ENCODE measurements around the gene CSNK1G2. TPM values are rescaled to one million over a fixed set of nuclear protein-coding genes. Genes with fewer than 3 reads are reported as not detected.

The CSNK1G2 gene
- total RNA-seq, 1 donor from 2014 or later, result 94.3 TPM

GRCh38 chr19:1917146-1917545 lies 23.8 kb upstream of the CSNK1G2 start:
- intact Hi-C loops (cut with micrococcal nuclease), result no loop called here

DNA sequence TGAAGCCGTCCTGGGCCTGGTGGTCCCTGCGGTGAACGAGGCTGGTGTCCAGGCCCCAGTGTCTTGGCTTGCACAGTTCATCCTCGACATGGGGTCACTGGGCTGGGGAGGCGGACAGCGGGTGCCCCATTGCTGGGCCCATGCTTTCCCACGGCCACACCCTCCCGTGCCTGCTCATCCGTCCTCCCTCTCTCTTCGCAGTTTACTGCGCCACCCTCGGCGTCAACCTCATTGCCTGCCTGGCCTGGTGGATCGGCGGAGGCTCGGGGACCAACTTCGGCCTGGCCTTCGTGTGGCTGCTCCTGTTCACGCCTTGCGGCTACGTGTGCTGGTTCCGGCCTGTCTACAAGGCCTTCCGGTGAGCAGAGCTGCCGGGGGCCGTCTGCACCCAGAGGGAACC lies 23.0 kb upstream of the CSNK1G2 start:
- intact Hi-C loops (cut with micrococcal nuclease), result no loop called here

- intact Hi-C loops (cut with micrococcal nuclease), result no loop called here
Observed at GRCh38 chr19:1918975-1919374, 22.0 kb upstream of the CSNK1G2 start.

GRCh38 chr19:1920644-1921043 lies 20.3 kb upstream of the CSNK1G2 start:
- intact Hi-C loops (cut with micrococcal nuclease), result no loop called here

- intact Hi-C loops (cut with micrococcal nuclease), result no loop called here
Observed at GRCh38 chr19:1921326-1921725, 19.6 kb upstream of the CSNK1G2 start.

GRCh38 chr19:1921825-1922224 lies 19.1 kb upstream of the CSNK1G2 start:
- intact Hi-C loops (cut with micrococcal nuclease), result no loop called here

DNA sequence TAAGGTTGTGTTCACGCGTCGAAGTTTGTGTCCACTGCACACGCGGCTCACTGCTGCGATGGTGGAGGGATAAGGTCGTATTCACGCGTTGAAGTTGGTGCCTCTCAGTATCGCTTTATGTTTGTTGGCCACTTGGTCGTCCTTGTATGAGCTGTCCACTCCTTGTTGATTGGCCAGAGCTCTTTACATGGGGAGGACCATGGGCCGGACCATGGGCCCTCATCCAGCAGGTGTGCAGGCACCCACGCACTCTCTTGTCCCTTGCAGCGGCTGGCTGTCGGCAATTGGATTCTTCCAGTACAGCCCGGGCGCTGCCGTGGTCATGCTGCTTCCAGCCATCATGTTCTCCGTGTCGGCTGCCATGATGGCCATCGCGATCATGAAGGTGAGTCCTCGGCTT lies 18.2 kb upstream of the CSNK1G2 start:
- intact Hi-C loops (cut with micrococcal nuclease), result no loop called here

DNA sequence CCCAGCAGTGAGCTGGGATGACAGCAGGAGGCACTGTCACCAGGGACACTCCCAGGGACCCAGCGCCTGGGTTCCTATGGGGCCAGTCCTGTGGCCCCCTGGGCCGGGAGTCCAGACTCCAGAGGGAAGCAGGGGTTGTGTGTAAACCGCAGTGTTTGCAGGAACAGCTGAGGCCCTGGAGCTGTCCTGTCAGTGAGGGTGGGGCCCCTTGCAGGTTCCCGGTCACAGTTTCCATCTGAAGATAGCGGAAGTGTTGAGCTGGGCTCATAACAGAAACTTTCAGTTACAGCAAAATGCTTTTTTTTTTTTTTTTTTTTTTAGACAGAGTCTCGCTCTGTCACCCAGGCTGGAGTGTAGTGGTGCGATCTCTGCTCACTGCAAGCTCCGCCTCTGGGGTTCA lies 17.7 kb upstream of the CSNK1G2 start:
- intact Hi-C loops (cut with micrococcal nuclease), result no loop called here

- intact Hi-C loops (cut with micrococcal nuclease), result no loop called here
Observed at GRCh38 chr19:1924320-1924961, 16.5 kb upstream of the CSNK1G2 start.

DNA sequence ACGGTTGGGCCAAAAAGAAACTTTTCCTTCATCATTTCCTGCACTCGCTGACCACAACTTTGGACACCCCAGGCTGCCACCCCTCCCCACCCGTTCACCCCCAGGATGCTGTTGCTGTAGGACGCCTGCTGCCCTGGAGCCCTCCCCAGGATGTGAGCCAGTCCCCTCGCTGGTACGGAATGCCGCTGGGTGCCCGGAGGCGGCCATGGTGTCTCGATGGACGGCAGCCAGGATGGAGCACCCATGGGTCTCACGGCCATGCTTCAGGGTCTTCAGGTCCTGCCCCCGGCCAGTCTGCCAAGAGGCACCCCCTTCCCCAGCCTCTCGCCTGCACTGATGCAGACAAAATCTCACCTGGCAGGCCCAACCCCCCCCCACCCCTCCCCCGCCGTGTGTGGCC lies 15.4 kb upstream of the CSNK1G2 start:
- intact Hi-C loops (cut with micrococcal nuclease), result no loop called here

- intact Hi-C loops (cut with micrococcal nuclease), result no loop called here
Observed at GRCh38 chr19:1929021-1929742, 11.8 kb upstream of the CSNK1G2 start.

DNA sequence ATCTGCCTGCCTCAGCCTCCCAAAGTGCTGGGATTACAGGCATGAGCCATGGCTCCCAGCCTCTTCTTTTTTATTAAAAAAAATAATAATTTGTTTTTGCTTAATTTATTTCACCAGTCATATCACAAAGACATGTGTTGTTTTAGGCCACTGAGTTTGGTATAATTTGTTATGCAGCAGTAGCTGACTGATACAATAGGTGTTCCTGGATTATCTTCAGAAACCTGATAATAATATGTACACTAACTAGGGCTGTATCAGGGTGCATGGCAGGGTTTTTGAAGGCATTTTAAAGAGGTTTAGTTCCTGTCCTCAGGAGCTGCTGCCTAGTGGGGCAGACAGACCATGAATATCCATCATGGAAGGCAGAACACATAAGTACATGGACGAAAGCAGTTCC lies 9.5 kb upstream of the CSNK1G2 start:
- intact Hi-C loops (cut with micrococcal nuclease), result no loop called here

- intact Hi-C loops (cut with micrococcal nuclease), result no loop called here
Observed at GRCh38 chr19:1932395-1932794, 8.6 kb upstream of the CSNK1G2 start.

DNA sequence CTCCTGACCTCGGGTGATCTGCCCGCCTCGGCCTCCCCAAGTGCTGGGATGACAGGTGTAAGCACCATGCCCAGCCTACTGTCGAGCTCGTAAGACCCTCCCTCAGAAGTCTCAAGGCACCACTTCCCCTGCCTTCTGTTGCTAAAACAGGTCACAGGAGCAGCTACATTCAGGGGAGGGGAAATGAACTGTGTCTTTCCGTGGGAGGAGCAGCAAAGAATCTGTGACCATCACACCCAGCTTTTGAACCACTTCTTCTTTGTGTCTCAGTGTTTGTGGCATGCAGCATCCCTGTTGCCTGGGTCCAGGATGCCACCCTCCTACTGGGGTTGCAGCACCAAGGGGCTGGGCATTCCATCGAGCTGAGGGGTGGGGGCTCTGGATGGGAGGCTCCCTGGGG lies 7.7 kb upstream of the CSNK1G2 start:
- intact Hi-C loops (cut with micrococcal nuclease), result no loop called here

DNA sequence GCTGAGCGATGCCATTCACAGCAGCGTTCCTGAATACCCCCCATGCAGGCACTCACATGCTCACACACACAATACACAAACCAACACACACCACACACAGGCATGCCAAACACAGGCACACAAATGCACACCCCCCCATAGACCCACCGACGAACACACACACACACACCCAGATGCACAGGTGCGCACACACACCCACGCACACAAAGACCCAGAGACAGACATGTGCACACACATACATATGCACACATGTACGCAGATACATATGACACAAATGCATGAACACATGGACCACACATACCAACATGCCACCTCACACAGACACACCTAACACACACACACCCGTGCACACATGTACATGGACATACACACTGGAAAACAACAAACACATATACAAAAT lies 7.0 kb upstream of the CSNK1G2 start:
- intact Hi-C loops (cut with micrococcal nuclease), result no loop called here

- intact Hi-C loops (cut with micrococcal nuclease), result no loop called here
Observed at GRCh38 chr19:1935484-1936208, 5.3 kb upstream of the CSNK1G2 start.

DNA sequence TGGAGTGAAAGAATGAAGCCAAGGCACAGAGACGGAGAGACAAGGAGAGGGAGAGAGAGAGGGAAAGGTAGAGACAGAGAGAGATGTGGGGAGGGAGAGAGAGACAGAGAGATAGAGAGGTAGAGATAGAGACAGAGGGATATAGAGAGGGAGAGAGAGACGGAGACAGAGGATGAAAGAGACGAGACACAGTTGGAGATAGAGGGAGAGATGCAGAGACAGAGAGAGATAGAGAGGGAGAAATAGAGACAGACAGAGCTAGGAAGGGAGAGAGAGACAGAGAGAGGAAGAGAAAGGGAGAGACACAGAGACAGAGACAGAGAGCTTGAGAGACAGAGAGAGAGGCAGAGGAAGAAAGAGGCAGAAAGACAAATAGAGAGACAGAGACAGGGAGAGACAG lies 4.5 kb upstream of the CSNK1G2 start:
- intact Hi-C loops (cut with micrococcal nuclease), result no loop called here

- intact Hi-C loops (cut with micrococcal nuclease), result no loop called here
Observed at GRCh38 chr19:1936916-1937610, 3.9 kb upstream of the CSNK1G2 start.

GRCh38 chr19:1938071-1938470 lies 2.9 kb upstream of the CSNK1G2 start:
- intact Hi-C loops (cut with micrococcal nuclease), result no loop called here

DNA sequence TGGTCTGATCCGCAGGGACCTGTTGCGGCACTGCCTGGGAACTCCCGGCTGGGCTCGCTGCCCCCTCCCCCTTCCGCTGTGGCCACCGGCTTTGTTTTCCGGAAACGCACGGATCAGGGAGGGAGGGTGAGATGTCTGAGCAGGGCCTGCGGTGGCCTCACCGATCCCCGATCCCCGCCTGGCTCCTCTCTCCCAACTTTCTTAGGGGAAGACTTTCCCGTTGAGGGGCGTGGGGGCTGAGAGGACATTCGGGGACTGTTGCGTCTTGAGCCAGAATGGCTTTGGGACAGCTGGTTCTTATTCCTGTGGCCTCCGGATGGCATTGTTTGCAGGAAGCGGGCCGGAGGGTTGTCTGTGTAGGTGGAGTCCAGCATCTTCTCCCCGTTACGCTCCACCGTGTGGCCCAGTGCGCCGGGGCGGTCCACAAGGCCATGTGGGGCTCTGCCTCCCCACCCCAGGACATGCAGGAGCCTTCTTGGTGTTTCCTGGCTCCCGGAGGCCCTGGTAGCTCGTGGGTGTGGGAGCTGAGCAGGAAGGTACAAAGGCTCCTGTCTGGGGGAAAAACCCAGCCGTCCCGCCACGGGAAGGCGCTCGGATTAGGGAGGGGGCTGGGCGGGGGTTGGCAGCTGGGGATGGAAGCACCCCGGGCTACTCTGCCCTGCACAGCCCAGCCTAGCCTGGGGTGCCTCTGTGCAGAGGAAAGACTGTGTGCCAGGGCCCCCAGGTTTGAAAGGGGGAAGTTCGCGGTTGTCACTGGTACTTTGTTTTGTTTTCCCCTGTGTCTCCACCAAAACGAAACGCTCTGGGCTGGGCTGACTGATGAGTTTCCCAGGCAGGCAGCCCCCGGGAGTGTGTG lies 1.3 kb downstream of the CSNK1G2 start:
- intact Hi-C loops (cut with micrococcal nuclease), result loop anchor here (1.0 kb wide), 2 partner anchors 37 to 143 kb away; partner anchors contain the start of genes ADAT3 and SCAMP4

Measured in T-helper 2 cell treated with Interferon-gamma antibody and Interleukin-4, amounts not matched to agents 100 ng/mL and 5 ng/mL, for 36 hours (primary cell).